Central memory CD8-positive, alpha-beta T cell (primary cell): ENCODE data around the gene NISCH.
A peak's percentile ranks its signal among the peaks of the same experiment; 100 is the strongest.

Source experiments
- ATAC-seq: fragments of 150-1000 bp; cut with Tn5 transposase; replicated peaks from 2 replicates; pipeline ENCODE4 v1.10.0; 2022; ENCODE audit warnings: mild to moderate bottlenecking, moderate FRiP score, moderate number of reproducible peaks; ENCODE audit not compliant: poor library complexity, severe bottlenecking; ENCODE audit errors: extremely low read depth
- DNase-seq, 2 donors: peaks; one replicate each; pipeline ENCODE4 v3.0.0; 2021; ENCODE audit warnings: low spot score in 2 of 2
- H3K27ac Mint-ChIP-seq: one replicate; pipeline ENCODE4 v1.8.0; 2022; ENCODE audit warnings: low read depth, mild to moderate bottlenecking, moderate library complexity, mixed read lengths
- H3K27me3 Mint-ChIP-seq: one replicate; pipeline ENCODE4 v1.8.0; 2022; ENCODE audit warnings: mixed read lengths
- H3K36me3 Mint-ChIP-seq: one replicate; pipeline ENCODE4 v1.8.0; 2022; ENCODE audit warnings: mild to moderate bottlenecking, moderate library complexity, mixed read lengths; ENCODE audit not compliant: insufficient read depth
- H3K4me1 Mint-ChIP-seq: one replicate; pipeline ENCODE4 v1.8.0; 2022; ENCODE audit warnings: mixed read lengths
- H3K4me3 Mint-ChIP-seq: one replicate; pipeline ENCODE4 v1.8.0; 2022; ENCODE audit warnings: mild to moderate bottlenecking, moderate library complexity, mixed read lengths
- H3K9me3 Mint-ChIP-seq: one replicate; pipeline ENCODE4 v1.8.0; 2022; ENCODE audit warnings: mixed read lengths

The NISCH gene

GRCh38 chr3:52529376-52530333 is 74.3 kb downstream of the NISCH start:
- H3K9me3 Mint-ChIP-seq: no peaks in the 10 kb centered on the region
- no peak for ATAC-seq
- DNase-seq: no peak
- H3K27ac Mint-ChIP-seq: no peak overlapping the region
- H3K4me3 Mint-ChIP-seq: no peak overlapping the region
- H3K4me1 Mint-ChIP-seq: peaks cover 12% of the 10 kb centered on the region
- no peaks in the 10 kb centered on the region for H3K27me3 Mint-ChIP-seq
- H3K36me3 Mint-ChIP-seq: peaks cover 4% of the 10 kb centered on the region

DNA sequence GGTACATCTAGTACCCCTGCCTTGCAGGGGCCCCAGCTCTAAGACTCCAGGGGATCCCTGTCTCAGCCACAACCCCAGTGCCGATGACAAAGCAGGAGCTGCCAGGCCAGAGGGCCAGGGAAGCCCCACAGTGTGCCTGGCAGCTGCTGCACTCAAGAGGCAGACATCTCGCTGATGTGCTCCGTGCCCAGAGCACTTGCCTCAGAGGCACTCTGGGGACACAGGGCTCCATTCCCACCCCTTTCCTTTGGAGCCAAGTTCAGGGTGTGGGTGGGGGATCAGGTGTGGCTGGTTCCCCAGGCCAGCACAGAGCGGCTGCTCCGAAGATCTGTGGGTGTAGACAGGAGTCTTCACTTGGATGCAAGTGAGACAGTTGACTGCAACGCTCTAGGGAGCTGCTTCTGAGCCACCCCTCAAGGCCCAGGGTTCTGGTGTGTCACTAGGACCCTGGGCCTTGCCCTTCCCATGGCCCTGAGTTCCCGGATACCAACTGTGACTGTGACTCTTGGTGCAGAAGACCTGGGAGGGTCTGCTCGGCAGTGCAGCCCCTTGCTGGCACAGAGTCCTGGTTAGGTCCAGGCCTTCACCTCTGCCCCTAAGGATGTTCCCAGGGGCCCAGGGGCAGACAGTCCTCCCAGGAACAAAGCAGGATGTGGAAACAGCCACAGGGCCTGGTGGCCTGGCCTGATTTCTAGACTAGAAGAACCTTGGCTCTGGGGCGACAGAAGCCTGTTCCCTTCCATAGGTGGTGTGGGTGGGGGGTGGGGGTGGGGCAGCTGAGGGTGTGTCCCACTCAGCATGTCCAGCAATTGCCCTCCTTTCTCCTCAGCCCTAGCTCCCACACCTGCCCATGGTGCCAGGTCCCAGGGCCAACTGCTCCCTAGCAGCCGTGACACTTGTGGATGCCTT is 75.8 kb downstream of the NISCH start:
- ATAC-seq (no peak), DNase-seq (no peak)
- Mint-ChIP-seq H3K36me3 (peaks cover 4% of the 10 kb centered on the region), H3K9me3 (no peaks in the 10 kb centered on the region), H3K4me3 (no peak overlapping the region), H3K4me1 (peaks cover 13% of the 10 kb centered on the region), H3K27me3 (no peaks in the 10 kb centered on the region), H3K27ac (no peak overlapping the region)

DNA sequence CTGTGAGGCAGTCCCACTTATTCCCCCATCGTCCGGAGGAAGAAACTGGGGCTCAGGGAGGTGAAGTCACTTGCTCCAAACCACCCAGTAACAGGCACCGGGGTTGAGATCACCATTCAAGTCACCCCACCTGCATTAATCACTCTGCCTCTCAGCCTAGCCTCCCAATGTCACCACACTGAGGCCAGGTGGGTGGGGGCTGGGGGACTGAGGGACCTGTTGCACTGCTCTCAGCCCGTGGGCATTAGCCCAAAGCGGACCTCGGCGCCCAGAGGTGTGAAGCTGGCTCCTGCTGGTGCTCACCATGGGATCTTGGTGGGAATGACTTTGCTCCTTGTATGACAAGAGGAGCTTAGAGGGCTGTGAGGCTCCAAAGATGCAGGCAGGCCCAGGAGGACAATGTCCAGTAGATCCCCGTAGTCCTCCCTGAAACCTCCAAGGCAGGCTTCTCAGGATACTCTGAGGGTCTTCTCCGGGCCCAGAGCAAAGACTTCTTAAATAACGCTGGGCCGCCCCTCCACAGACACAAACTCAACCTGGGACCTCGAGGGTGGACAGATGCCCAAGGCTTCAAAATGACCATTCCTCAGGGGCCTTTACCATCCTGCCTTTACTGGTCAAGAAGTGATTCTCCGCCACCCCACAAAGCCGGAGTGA is 76.6 kb downstream of the NISCH start:
- DNase-seq (no peak), ATAC-seq (no peak)
- H3K27ac Mint-ChIP-seq: no peak overlapping the region
- H3K36me3 Mint-ChIP-seq: peaks cover 12% of the 10 kb centered on the region
- peaks cover 20% of the 10 kb centered on the region for H3K4me1 Mint-ChIP-seq
- no peaks in the 10 kb centered on the region for H3K27me3 Mint-ChIP-seq
- peak overlapping the region; percentile 74 for H3K4me3 Mint-ChIP-seq
- no peaks in the 10 kb centered on the region for H3K9me3 Mint-ChIP-seq

DNA sequence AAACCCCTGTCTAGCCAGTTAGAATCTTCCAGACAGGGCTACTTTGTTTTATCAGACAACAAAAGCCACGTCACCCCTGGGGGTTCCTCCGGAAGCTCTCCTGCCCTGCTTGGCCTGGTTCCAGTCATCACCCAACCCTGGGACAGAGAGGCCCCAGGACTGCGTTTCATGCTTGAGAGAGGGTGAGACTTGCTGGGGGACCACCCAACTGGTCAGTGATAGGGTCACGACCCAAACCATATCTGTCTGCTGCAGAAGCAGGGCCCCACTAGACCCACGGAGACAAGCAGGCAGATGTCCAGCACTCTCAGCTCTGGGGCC is 77.1 kb downstream of the NISCH start:
- DNase-seq (peak in 1 of 2 donors; percentile 32), ATAC-seq (no peak)
- no peak overlapping the region for H3K27ac Mint-ChIP-seq
- peak overlapping the region; percentile 74 for H3K4me3 Mint-ChIP-seq
- no peaks in the 10 kb centered on the region for H3K27me3 Mint-ChIP-seq
- H3K4me1 Mint-ChIP-seq: peaks cover 24% of the 10 kb centered on the region
- H3K9me3 Mint-ChIP-seq: no peaks in the 10 kb centered on the region
- peaks cover 13% of the 10 kb centered on the region for H3K36me3 Mint-ChIP-seq

GRCh38 chr3:52532838-52533622 is 77.6 kb downstream of the NISCH start:
- Mint-ChIP-seq H3K9me3 (no peaks in the 10 kb centered on the region), H3K4me1 (peaks cover 30% of the 10 kb centered on the region), H3K36me3 (peaks cover 15% of the 10 kb centered on the region), H3K27me3 (no peaks in the 10 kb centered on the region), H3K27ac (no peak overlapping the region), H3K4me3 (peak overlapping the region; percentile 74)
- ATAC-seq: no peak
- DNase-seq: no peak

DNA sequence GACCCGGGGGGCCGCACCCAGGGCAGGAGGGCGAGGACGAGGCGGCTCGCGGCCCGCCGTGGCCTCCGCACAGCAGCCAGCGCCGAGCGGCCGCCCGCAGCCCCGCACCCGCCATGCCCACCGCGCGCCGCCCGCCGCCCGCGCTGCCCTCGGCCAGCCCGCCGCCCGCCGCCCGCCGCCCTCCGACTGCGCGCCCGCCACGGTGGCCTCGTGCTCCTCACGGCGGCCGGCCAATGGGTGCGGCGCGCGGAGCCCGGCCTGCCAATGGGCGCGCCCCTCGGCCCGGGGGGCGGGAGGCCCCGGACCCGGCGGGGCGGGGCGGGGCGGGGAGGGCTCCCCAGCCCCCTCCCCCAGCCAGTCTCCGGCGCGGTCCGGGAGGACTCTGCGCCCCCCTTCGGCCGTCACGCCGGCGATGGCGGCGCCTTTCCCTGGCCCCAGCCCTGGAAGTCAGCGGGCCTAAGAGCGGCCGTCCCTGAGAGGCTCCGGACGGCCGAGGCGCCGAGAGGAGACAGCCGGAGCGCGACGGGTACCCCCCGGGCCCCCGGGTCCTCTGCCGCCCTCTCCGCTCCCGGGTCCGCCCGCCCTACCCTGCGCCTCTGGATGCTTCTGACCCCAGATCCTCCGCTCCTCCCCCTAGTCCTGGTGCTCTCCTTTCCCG is 78.3 kb downstream of the NISCH start, which contains the start of gene NT5DC2:
Gene NT5DC2 (minus strand): TSS at position 235 of the 658 bp plus-strand sequence. CDS start 120 bp downstream, at position 115.
- peaks cover 15% of the 10 kb centered on the region for H3K36me3 Mint-ChIP-seq
- no peak for ATAC-seq
- H3K9me3 Mint-ChIP-seq: no peaks in the 10 kb centered on the region
- peaks cover 37% of the 10 kb centered on the region for H3K4me1 Mint-ChIP-seq
- peak within 1 kb of the TSS; percentile 78 for H3K4me3 Mint-ChIP-seq
- no peaks in the 10 kb centered on the region for H3K27me3 Mint-ChIP-seq
- no peak for DNase-seq
- peak within 1 kb of the TSS; percentile 83 for H3K27ac Mint-ChIP-seq

DNA sequence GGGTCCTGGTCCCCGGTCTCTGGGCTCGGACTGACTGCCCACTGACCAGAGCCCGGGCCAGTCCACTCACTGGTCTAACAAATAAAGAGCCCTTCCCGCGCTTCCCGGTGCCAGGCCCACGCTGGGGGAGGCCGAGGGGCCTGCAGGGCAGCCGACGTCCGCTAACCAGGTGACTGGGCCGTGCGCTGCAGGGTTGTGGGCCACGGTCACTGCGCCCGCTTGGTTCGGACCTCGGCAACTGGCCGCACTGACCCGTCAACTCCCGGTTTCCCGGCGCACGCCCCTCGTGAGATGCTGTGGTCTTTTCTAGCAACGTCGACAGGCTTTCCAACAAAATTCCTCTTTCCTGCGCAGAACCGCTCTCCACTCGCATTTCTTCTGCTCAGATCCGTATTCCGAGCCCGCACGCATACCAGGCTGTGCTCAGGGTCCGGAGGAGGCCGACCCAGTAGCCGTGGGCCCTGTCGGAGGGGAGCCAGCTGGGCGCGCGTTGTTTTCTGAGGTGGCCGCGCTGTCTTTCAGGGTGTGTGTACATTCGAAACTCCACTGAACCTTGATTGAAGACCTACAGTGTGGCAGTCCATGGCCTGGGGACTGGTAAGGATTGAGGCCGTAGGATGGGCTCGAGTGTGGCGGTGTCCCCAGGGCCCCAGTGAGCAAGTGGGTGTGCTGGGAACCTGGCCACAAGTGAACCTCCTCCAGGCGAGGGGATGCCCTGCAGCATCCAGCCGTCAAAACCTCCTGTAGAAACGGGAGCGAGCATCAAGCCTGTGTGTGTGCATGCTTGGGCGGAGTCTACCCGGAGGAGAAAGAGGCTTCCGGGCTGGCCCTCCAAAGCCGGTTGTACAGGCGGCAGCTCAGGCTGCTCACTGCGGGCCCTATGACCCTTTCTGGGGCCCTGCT is 79.1 kb downstream of the NISCH start:
- H3K27me3 Mint-ChIP-seq: no peaks in the 10 kb centered on the region
- ATAC-seq: no peak

GRCh38 chr3:52535411-52536111 is 80.2 kb downstream of the NISCH start:
- DNase-seq (no peak), ATAC-seq (no peak)
- peak overlapping the region; percentile 98 for H3K27ac Mint-ChIP-seq
- peak overlapping the region; percentile 98 for H3K4me3 Mint-ChIP-seq
- H3K27me3 Mint-ChIP-seq: no peaks in the 10 kb centered on the region
- peaks cover 17% of the 10 kb centered on the region for H3K36me3 Mint-ChIP-seq
- no peaks in the 10 kb centered on the region for H3K9me3 Mint-ChIP-seq
- peaks cover 49% of the 10 kb centered on the region for H3K4me1 Mint-ChIP-seq

More for the DNA sequence above, 79.1 kb downstream of the NISCH start:
- no peak for DNase-seq
- Mint-ChIP-seq H3K9me3 (no peaks in the 10 kb centered on the region), H3K27ac (peak overlapping the region; percentile 83), H3K4me1 (peaks cover 45% of the 10 kb centered on the region), H3K36me3 (peaks cover 17% of the 10 kb centered on the region), H3K4me3 (peak overlapping the region; percentile 78)

DNA sequence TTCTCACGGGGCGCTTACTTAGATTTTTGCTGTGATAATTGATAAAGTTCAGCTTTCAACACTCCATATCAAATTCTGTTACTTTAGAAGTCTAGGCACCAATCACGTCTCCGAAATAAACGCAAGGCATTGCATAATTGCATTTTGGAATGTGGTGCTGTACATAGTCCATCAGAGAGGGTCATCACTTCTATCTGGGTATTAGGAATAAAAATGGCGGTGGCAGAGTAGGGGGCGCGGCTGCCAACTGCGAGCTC is 80.6 kb downstream of the NISCH start:
- peaks cover 19% of the 10 kb centered on the region for H3K36me3 Mint-ChIP-seq
- H3K27me3 Mint-ChIP-seq: no peaks in the 10 kb centered on the region
- H3K9me3 Mint-ChIP-seq: no peaks in the 10 kb centered on the region
- H3K4me3 Mint-ChIP-seq: peak overlapping the region; percentile 98
- DNase-seq (no peak), ATAC-seq (no peak)
- H3K27ac Mint-ChIP-seq: peak overlapping the region; percentile 98
- H3K4me1 Mint-ChIP-seq: peaks cover 49% of the 10 kb centered on the region

GRCh38 chr3:52536369-52537164 is 81.2 kb downstream of the NISCH start, which contains the start of gene UQCC5:
Gene UQCC5 (plus strand): TSS chr3:52536605. CDS start chr3:52536756, 151 bp downstream.
- Mint-ChIP-seq H3K4me1 (peaks cover 49% of the 10 kb centered on the region), H3K27ac (peak within 1 kb of the TSS; percentile 98), H3K9me3 (no peaks in the 10 kb centered on the region), H3K27me3 (no peaks in the 10 kb centered on the region), H3K4me3 (peak within 1 kb of the TSS; percentile 98), H3K36me3 (peaks cover 22% of the 10 kb centered on the region)
- DNase-seq (peak; percentile 92 to 96), ATAC-seq (peak; percentile 96)
